ENCODE results near the gene VIPR2. TPM values are rescaled to one million over a fixed set of nuclear protein-coding genes. Genes with fewer than 3 reads are reported as not detected.

Gene VIPR2
- polyA plus RNA-seq, 1 donor from 2014 or later, result 0.51 TPM

DNA sequence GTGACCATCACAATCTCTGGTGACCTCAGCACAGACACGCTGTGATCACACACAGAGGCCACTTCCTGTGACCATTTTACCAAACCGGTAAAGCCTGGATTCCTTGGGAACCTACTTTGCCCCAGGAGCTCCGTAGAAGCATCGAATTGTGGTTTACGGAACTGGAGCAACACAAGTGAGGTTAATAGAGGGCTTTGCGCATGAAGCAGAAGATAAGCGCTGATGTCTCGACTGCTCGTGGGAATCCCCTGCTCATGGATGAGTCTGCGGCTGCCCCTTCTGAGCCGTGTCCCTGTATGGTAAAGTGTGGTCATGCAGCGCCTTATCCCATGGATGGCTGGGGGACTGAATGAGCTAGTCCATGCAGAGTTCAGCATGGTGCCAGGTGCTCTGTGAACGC is 53.6 kb downstream of the VIPR2 start:
- no peaks in the 10 kb centered on the region for H3K9me3 ChIP-seq (ENCODE audit: low read length)
- no peaks in the 10 kb centered on the region for H3K36me3 ChIP-seq (ENCODE audit: insufficient read depth, low read length)
- H3K9ac ChIP-seq (ENCODE audit: low read length), result no peak overlapping the region
- no peak overlapping the region for H3K4me2 ChIP-seq (ENCODE audit: low read length)
- no peaks in the 10 kb centered on the region for H3K9me2 ChIP-seq (ENCODE audit: insufficient read depth, low read length)
- H3K27ac ChIP-seq (ENCODE audit: low read length), result no peak overlapping the region
- H3F3A ChIP-seq (ENCODE audit: insufficient read depth, low read length, poor library complexity, severe bottlenecking), result no peaks in the 10 kb centered on the region
- no peaks in the 10 kb centered on the region for H4K20me1 ChIP-seq (ENCODE audit: insufficient read depth)
- no peaks in the 10 kb centered on the region for H3K27me3 ChIP-seq (ENCODE audit: insufficient read depth, low read depth, low read length)
- no peak overlapping the region for H2AFZ ChIP-seq (ENCODE audit: low read depth, low read length)
- no peak for TF ChIP-seq EZH2 (IDR thresholded peaks at IDR 0.05; ENCODE audit: borderline replicate concordance, insufficient read depth, low read length, poor library complexity, severe bottlenecking)
- TF ChIP-seq SMC3 (conservative IDR thresholded peaks at IDR 0.05; ENCODE audit: poor library complexity), result no peak
- no peak for TF ChIP-seq POLR2AphosphoS5 (IDR thresholded peaks at IDR 0.05)
- TF ChIP-seq, protein P1, sequence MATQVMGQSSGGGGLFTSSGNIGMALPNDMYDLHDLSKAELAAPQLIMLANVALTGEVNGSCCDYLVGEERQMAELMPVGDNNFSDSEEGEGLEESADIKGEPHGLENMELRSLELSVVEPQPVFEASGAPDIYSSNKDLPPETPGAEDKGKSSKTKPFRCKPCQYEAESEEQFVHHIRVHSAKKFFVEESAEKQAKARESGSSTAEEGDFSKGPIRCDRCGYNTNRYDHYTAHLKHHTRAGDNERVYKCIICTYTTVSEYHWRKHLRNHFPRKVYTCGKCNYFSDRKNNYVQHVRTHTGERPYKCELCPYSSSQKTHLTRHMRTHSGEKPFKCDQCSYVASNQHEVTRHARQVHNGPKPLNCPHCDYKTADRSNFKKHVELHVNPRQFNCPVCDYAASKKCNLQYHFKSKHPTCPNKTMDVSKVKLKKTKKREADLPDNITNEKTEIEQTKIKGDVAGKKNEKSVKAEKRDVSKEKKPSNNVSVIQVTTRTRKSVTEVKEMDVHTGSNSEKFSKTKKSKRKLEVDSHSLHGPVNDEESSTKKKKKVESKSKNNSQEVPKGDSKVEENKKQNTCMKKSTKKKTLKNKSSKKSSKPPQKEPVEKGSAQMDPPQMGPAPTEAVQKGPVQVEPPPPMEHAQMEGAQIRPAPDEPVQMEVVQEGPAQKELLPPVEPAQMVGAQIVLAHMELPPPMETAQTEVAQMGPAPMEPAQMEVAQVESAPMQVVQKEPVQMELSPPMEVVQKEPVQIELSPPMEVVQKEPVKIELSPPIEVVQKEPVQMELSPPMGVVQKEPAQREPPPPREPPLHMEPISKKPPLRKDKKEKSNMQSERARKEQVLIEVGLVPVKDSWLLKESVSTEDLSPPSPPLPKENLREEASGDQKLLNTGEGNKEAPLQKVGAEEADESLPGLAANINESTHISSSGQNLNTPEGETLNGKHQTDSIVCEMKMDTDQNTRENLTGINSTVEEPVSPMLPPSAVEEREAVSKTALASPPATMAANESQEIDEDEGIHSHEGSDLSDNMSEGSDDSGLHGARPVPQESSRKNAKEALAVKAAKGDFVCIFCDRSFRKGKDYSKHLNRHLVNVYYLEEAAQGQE (IDR thresholded peaks at IDR 0.05; ENCODE audit: borderline replicate concordance), result no peak
- no peak for TF ChIP-seq MXI1 (conservative IDR thresholded peaks at IDR 0.05; ENCODE audit: poor library complexity, severe bottlenecking)
- TF ChIP-seq EP300 (conservative IDR thresholded peaks at IDR 0.05; ENCODE audit: poor library complexity, severe bottlenecking), result no peak
- TF ChIP-seq RAD21 (conservative IDR thresholded peaks at IDR 0.05), result no peak
- no peak for TF ChIP-seq TAF1 (IDR thresholded peaks at IDR 0.05; ENCODE audit: low read depth)
- no peak for TF ChIP-seq CTCF (IDR thresholded peaks at IDR 0.05; ENCODE audit: poor library complexity, severe bottlenecking)
- H3K79me2 ChIP-seq (replicated peaks; ENCODE audit: insufficient read depth, low read length), result no peaks in the 10 kb centered on the region
- no peak overlapping the region for H3K4me3 ChIP-seq (ENCODE audit: low read length)

DNA sequence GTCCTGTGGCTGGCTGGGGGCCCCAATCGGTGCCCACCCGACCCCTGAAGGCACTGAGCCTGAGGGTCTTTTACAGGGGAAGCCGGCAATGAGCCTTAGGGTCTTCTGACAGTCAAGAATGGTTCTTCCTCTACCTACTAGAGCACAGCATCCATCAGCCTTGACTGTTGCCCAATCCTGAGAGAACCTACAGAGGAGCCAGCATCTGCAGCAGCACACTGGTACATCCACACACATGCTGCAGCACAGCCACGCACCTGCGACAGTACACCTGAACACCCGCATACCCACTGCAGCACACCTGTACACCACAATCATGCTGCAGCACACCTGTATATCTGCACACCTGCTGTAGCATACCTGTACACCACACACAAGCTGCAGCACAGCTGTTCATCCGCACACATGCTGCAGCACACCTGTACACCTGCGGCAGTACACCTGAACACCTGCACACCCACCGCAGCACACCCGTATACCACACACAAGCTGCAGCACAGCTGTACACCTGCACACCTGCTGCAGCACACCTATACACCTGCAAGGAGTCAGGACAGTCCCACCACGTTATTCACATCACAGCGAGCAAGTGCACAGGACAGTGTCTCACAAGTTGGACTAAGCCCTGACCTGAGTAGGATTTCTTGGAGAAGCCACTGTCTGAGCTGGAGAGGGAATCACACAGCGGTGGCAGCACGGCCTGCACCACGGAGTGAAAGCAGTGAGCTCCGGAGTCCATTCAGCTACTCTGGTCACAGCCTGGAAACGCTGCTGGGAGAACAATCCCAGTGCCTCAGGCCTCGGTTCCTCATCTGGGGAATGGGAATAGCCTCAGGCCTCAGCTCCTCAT is 56.4 kb downstream of the VIPR2 start:
- no peaks in the 10 kb centered on the region for H3K9me3 ChIP-seq (ENCODE audit: low read length)
- H3K27me3 ChIP-seq (ENCODE audit: insufficient read depth, low read depth, low read length), result no peaks in the 10 kb centered on the region
- no peaks in the 10 kb centered on the region for H3F3A ChIP-seq (ENCODE audit: insufficient read depth, low read length, poor library complexity, severe bottlenecking)
- no peaks in the 10 kb centered on the region for H3K79me2 ChIP-seq (replicated peaks; ENCODE audit: insufficient read depth, low read length)
- no peaks in the 10 kb centered on the region for H3K36me3 ChIP-seq (ENCODE audit: insufficient read depth, low read length)
- no peak overlapping the region for H3K9ac ChIP-seq (ENCODE audit: low read length)
- no peak overlapping the region for H3K27ac ChIP-seq (ENCODE audit: low read length)
- H2AFZ ChIP-seq (ENCODE audit: low read depth, low read length), result no peak overlapping the region
- no peaks in the 10 kb centered on the region for H3K9me2 ChIP-seq (ENCODE audit: insufficient read depth, low read length)
- TF ChIP-seq EP300 (conservative IDR thresholded peaks at IDR 0.05; ENCODE audit: poor library complexity, severe bottlenecking), result no peak
- TF ChIP-seq RAD21 (conservative IDR thresholded peaks at IDR 0.05), result no peak
- no peak for TF ChIP-seq TAF1 (IDR thresholded peaks at IDR 0.05; ENCODE audit: low read depth)
- no peak for TF ChIP-seq SMC3 (conservative IDR thresholded peaks at IDR 0.05; ENCODE audit: poor library complexity)
- no peak for TF ChIP-seq CTCF (IDR thresholded peaks at IDR 0.05; ENCODE audit: poor library complexity, severe bottlenecking)
- no peak for TF ChIP-seq EZH2 (IDR thresholded peaks at IDR 0.05; ENCODE audit: borderline replicate concordance, insufficient read depth, low read length, poor library complexity, severe bottlenecking)
- TF ChIP-seq, protein P1 (IDR thresholded peaks at IDR 0.05; ENCODE audit: borderline replicate concordance), result no peak
- no peak for TF ChIP-seq MXI1 (conservative IDR thresholded peaks at IDR 0.05; ENCODE audit: poor library complexity, severe bottlenecking)
- no peak for TF ChIP-seq POLR2AphosphoS5 (IDR thresholded peaks at IDR 0.05)
- H3K4me3 ChIP-seq (ENCODE audit: low read length), result no peak overlapping the region
- no peaks in the 10 kb centered on the region for H4K20me1 ChIP-seq (ENCODE audit: insufficient read depth)
- H3K4me2 ChIP-seq (ENCODE audit: low read length), result no peak overlapping the region

Data from neural cell (in vitro differentiated cells).